ENCODE data around the gene UNC5A.

UNC5A gene

DNA sequence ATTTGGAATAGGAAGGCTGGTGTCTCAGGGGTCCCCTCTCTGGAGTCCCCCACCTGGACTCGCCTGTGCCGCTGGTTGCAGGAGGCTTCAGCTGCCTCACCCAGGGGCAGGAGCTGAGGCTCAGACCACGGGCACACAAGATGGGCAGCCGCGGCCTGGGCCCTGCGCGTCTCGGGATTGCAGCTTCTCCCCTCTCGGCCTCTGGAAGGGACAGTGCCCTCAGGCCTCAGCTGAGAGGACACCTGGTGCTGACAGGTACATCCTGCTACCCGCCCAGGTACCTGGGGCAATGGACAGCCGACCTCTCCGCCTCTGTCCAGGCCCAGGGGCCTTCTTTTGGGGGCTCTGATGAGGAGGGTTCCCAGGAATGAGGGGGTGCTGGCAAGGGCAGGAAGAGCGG, 38.3 kb downstream of the UNC5A start:
- Histone ChIP-seq H3K27ac (ENCODE audit: low read depth, low read length, severe bottlenecking) (no peak overlapping the region), H3K36me3 (ENCODE audit: control insufficient read depth, insufficient read depth, low read length) (no peaks in the 10 kb centered on the region), H3K4me3 (ENCODE audit: extremely low read depth, insufficient read depth, low read length, poor library complexity, severe bottlenecking) (no peak overlapping the region), H3K4me1 (ENCODE audit: control insufficient read depth, insufficient read depth, low read length, poor library complexity, severe bottlenecking) (no peaks in the 10 kb centered on the region), H3K9me3 (ENCODE audit: control insufficient read depth, low read length) (no peaks in the 10 kb centered on the region)
- 79 to 89% methylated on average over 11 to 12 of the region's 13 CpGs for WGBS, 2 experiments (ENCODE audit: insufficient coverage in 2 of 2)

DNA sequence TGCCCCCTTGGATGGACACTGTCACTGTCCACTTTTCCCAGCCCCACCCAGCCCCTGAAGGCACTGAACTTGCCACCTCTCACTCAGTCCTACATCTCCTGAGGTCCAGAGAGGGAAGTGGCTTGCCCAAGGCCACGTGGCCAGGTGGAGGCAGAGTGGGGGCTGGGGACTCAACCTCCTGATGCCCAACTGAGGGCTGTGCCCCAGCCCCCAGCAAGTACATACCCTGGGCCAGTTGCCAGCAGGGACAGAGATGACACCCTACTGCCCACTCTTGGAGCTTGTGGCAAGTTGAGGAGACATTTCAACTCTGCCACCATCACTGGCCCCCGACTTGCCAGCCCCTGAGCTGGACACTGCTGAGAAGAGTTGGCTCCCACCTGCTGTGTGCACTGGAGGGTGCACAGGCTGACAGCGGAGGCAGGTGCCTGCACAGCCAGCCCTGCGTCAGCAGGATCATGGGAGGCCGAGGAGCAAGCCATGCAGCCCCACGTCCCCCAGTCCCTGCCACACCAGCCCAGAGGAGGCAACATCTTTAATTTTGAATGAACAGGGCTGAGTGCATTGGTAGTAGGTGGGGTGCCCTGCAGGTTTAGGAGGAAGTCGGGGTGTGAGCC, 39.4 kb downstream of the UNC5A start:
- Histone ChIP-seq H3K4me1 (ENCODE audit: control insufficient read depth, insufficient read depth, low read length, poor library complexity, severe bottlenecking) (no peaks in the 10 kb centered on the region), H3K27ac (ENCODE audit: low read depth, low read length, severe bottlenecking) (no peak overlapping the region), H3K4me3 (ENCODE audit: extremely low read depth, insufficient read depth, low read length, poor library complexity, severe bottlenecking) (no peak overlapping the region), H3K36me3 (ENCODE audit: control insufficient read depth, insufficient read depth, low read length) (no peaks in the 10 kb centered on the region), H3K9me3 (ENCODE audit: control insufficient read depth, low read length) (no peaks in the 10 kb centered on the region)
- 81 to 92% methylated on average over 6 of the region's 7 CpGs for WGBS, 2 experiments (ENCODE audit: insufficient coverage in 2 of 2)

DNA sequence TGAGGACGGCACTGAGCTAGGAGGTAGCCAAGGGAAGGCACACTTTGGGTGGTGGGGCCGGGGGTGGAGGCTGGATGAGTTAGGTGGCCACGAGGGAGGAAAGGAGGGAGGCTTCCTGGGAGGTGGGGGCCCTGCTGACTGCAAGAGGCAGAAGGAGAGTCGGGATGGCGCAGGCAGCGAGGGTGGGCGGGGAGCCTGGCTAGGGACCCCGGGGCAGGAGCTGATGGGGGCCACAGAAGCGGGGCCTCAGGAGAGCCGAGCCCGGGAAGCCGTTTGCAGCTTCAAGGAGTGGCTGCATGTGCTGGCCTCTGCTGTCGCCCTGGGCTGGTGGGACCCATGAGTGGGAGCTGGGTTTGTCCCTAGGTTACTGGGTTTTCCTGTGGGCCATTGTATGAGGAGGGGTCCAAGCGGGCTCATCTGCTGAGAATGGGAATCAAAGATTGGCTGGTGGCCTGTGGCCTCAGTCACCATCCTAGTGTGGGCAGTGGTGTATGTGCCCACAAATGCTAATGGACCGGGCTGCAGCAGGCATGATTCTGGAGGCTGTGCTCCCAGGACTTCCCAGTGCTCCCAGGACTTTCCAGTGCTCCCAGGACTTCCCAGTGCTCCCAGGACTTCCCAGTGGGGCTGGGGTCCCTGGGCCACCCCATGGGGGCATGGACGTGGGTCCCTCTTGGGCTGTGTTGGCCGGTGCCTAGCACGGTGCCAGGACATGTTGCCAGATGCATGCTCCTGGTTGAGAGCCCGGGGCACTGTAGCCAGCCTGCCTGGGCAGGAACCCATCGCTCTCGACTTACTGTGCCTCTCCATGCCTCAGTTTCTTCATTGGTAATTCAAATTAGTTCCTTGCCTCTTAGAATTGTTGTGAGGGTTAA, 40.2 kb downstream of the UNC5A start:
- H3K9me3 ChIP-seq (ENCODE audit: control insufficient read depth, low read length): no peaks in the 10 kb centered on the region
- 88 to 89% methylated on average over 17 to 19 of the region's 21 CpGs for WGBS, 2 experiments (ENCODE audit: insufficient coverage in 2 of 2)
- H3K4me3 ChIP-seq (ENCODE audit: extremely low read depth, insufficient read depth, low read length, poor library complexity, severe bottlenecking): no peak overlapping the region
- no peaks in the 10 kb centered on the region for H3K4me1 ChIP-seq (ENCODE audit: control insufficient read depth, insufficient read depth, low read length, poor library complexity, severe bottlenecking)
- H3K36me3 ChIP-seq (ENCODE audit: control insufficient read depth, insufficient read depth, low read length): no peaks in the 10 kb centered on the region
- no peak overlapping the region for H3K27ac ChIP-seq (ENCODE audit: low read depth, low read length, severe bottlenecking)

DNA sequence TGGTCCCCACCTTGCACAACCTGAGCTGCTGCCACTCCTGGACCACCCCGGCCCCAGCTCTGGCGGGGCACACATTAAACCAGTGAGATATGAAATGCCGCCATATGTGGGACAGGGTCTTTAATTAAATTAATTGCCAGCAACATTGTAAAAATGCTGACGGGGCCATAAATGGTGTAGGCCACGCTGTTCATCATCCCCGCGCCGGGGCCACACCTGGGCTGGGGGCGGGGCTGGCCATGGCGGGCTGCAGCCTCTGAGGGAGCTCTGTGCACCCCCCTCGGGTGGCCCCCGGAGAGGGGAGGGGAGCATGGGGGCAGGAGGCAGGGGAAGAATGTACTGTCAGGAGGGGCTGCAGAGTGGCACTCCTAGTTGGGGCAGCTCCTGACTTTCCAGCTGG, 41.0 kb downstream of the UNC5A start:
- Histone ChIP-seq H3K27ac (ENCODE audit: low read depth, low read length, severe bottlenecking) (no peak overlapping the region), H3K36me3 (ENCODE audit: control insufficient read depth, insufficient read depth, low read length) (no peaks in the 10 kb centered on the region), H3K4me1 (ENCODE audit: control insufficient read depth, insufficient read depth, low read length, poor library complexity, severe bottlenecking) (no peaks in the 10 kb centered on the region), H3K9me3 (ENCODE audit: control insufficient read depth, low read length) (no peaks in the 10 kb centered on the region), H3K4me3 (ENCODE audit: extremely low read depth, insufficient read depth, low read length, poor library complexity, severe bottlenecking) (no peak overlapping the region)
- WGBS, 2 experiments (ENCODE audit: insufficient coverage in 2 of 2): 88 to 93% methylated on average over 8 to 9 of the region's 12 CpGs

DNA sequence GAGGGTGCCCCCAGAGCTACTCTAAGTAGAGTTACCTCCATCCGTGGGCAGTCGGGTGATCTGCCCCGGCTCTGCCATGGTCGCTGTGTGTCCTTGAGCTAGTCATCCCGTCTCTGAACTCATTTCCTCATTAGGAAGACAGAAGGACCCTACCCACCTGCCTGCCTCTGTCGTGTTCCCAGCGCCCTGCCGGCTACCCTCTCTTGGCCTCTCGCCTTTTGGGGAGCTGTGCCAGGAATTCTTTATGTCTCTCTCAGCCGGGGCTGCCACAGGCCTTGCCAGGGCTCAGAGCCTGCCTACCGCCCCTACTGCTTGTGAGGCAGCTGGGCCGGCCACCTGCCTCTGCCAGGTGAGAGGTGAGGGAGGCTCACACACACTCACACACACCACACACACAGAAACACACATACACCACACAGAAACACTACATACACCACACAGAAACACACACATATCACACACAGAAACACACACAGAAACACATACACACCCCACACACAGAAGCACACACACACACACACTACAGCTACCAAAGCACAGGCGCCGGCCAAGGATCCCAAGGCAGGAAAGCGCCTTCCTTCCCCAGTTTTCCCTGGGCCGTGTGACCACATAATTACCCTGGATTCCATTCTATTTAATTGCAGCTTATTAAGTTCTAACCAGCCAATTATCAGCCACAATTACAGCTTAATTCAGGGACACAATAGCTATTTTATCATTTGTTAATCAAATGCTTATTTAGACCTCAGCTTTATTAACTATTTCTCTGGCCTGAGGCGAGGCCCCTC, 41.7 kb downstream of the UNC5A start:
- H3K27ac ChIP-seq (ENCODE audit: low read depth, low read length, severe bottlenecking): no peak overlapping the region
- H3K4me3 ChIP-seq (ENCODE audit: extremely low read depth, insufficient read depth, low read length, poor library complexity, severe bottlenecking): no peak overlapping the region
- no peaks in the 10 kb centered on the region for H3K36me3 ChIP-seq (ENCODE audit: control insufficient read depth, insufficient read depth, low read length)
- WGBS, 2 experiments (ENCODE audit: insufficient coverage in 2 of 2): 88 to 93% methylated on average over 15 to 16 of the region's 17 CpGs
- H3K9me3 ChIP-seq (ENCODE audit: control insufficient read depth, low read length): no peaks in the 10 kb centered on the region
- H3K4me1 ChIP-seq (ENCODE audit: control insufficient read depth, insufficient read depth, low read length, poor library complexity, severe bottlenecking): no peaks in the 10 kb centered on the region

DNA sequence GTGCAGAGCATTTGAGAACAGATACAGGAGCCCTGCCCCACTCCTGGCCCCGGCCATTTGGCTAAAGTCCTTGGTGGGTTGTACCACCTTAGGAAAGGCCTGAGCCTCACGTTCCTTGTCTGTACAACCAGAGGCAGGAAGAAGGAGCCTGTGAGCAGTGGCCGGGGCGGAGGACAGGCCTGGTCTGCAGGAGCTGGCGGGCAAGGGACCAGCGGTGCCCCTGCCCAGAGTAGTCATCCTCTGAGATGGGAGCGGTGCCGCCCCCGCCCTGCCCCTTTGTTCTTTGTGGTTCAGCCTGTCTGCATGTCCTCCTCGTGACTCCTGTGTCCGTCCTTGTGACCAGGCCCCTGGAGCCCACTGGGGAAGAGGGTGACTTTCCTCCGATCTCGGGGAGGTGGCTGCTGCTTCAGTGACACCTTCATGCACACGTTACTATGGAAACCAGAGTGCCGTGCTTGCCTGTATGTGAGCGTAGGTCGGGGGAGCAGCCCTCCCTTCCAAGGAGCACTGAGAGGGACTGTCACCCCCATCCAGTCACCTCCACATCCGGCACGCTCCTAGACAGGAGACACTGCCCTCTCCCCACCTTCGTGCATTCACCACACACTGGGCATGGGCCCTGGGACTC, 42.9 kb downstream of the UNC5A start:
- no peaks in the 10 kb centered on the region for H3K4me1 ChIP-seq (ENCODE audit: control insufficient read depth, insufficient read depth, low read length, poor library complexity, severe bottlenecking)
- WGBS, 2 experiments (ENCODE audit: insufficient coverage in 2 of 2): 85 to 91% methylated on average over 14 to 17 of the region's 20 CpGs
- no peak overlapping the region for H3K27ac ChIP-seq (ENCODE audit: low read depth, low read length, severe bottlenecking)
- no peak overlapping the region for H3K4me3 ChIP-seq (ENCODE audit: extremely low read depth, insufficient read depth, low read length, poor library complexity, severe bottlenecking)
- no peaks in the 10 kb centered on the region for H3K9me3 ChIP-seq (ENCODE audit: control insufficient read depth, low read length)
- H3K36me3 ChIP-seq (ENCODE audit: control insufficient read depth, insufficient read depth, low read length): no peaks in the 10 kb centered on the region

DNA sequence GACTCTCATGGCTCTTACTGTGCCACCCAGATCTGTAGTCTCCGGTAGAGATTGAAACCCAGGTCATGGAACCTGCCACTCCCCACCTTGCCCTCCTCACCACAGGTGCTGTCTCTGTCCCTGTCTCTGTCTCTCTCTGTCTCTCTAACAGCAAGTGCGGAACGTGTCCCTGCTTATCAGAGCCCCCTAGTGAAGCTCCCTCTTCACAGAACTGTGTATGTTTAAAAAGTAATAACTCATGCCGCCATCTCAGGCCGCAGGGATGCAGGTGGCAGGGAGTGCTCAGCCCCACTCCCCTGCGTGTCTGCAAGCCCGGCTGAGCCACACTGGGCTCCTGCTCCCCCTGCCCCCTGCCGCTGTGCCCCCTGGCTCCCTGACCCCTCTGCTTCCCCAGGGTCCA, 43.8 kb downstream of the UNC5A start:
- WGBS, 2 experiments (ENCODE audit: insufficient coverage in 2 of 2): 82 to 94% methylated on average over 3 to 5 of the region's 8 CpGs

DNA sequence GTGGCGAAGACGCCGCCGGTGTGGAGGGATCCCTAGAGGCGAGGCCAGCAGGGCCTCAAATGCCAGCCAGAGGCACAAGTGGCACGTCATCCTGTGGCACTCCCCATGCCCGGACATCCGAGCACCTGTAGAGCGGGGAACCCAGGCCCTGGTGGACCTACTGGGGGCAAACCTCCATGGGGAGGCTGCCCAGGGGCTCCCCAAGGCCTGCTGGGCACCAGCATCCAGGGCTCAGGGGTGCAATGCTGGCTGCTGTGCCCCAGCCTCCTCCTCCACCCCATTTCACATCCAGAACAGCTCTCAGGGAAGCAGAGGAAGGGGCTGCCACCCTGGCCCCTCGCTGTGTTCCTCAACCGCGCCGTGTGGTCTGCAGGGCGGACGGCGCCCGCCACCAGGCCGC, 45.2 kb downstream of the UNC5A start:
- no peaks in the 10 kb centered on the region for H3K4me1 ChIP-seq (ENCODE audit: control insufficient read depth, insufficient read depth, low read length, poor library complexity, severe bottlenecking)
- H3K9me3 ChIP-seq (ENCODE audit: control insufficient read depth, low read length): no peaks in the 10 kb centered on the region
- H3K27ac ChIP-seq (ENCODE audit: low read depth, low read length, severe bottlenecking): no peak overlapping the region
- 87 to 94% methylated on average over 17 to 18 of the region's 18 CpGs for WGBS, 2 experiments (ENCODE audit: insufficient coverage in 2 of 2)
- H3K36me3 ChIP-seq (ENCODE audit: control insufficient read depth, insufficient read depth, low read length): no peaks in the 10 kb centered on the region
- no peak overlapping the region for H3K4me3 ChIP-seq (ENCODE audit: extremely low read depth, insufficient read depth, low read length, poor library complexity, severe bottlenecking)

More for the DNA sequence above, 43.8 kb downstream of the UNC5A start:
- H3K27ac ChIP-seq (ENCODE audit: low read depth, low read length, severe bottlenecking): no peak overlapping the region
- H3K4me1 ChIP-seq (ENCODE audit: control insufficient read depth, insufficient read depth, low read length, poor library complexity, severe bottlenecking): no peaks in the 10 kb centered on the region
- no peaks in the 10 kb centered on the region for H3K36me3 ChIP-seq (ENCODE audit: control insufficient read depth, insufficient read depth, low read length)
- no peaks in the 10 kb centered on the region for H3K9me3 ChIP-seq (ENCODE audit: control insufficient read depth, low read length)
- no peak overlapping the region for H3K4me3 ChIP-seq (ENCODE audit: extremely low read depth, insufficient read depth, low read length, poor library complexity, severe bottlenecking)

DNA sequence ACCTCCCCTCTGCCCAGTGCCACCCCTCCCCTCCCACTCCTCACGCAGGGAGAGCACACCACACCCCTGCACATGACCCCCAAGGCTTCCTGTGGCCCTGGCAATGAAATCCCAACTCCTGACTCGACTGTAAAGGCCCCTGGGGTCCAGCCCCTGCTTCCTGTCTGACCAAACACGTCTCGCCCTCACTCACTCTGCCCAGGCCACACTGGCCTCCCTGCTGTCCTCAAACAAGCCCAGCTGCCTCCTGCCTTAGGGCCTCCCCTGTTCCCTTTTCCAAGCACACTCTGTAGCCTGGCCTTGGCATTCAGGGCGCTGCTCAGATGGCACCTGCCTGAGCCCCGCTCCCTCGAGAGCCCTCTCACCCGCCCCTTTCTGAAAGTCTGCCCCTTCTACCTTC, 46.4 kb downstream of the UNC5A start:
- Histone ChIP-seq H3K4me1 (ENCODE audit: control insufficient read depth, insufficient read depth, low read length, poor library complexity, severe bottlenecking) (no peaks in the 10 kb centered on the region), H3K9me3 (ENCODE audit: control insufficient read depth, low read length) (no peaks in the 10 kb centered on the region), H3K27ac (ENCODE audit: low read depth, low read length, severe bottlenecking) (no peak overlapping the region), H3K4me3 (ENCODE audit: extremely low read depth, insufficient read depth, low read length, poor library complexity, severe bottlenecking) (no peak overlapping the region), H3K36me3 (ENCODE audit: control insufficient read depth, insufficient read depth, low read length) (no peaks in the 10 kb centered on the region)
- 71 to 79% methylated on average over 6 to 8 of the region's 8 CpGs for WGBS, 2 experiments (ENCODE audit: insufficient coverage in 2 of 2)

DNA sequence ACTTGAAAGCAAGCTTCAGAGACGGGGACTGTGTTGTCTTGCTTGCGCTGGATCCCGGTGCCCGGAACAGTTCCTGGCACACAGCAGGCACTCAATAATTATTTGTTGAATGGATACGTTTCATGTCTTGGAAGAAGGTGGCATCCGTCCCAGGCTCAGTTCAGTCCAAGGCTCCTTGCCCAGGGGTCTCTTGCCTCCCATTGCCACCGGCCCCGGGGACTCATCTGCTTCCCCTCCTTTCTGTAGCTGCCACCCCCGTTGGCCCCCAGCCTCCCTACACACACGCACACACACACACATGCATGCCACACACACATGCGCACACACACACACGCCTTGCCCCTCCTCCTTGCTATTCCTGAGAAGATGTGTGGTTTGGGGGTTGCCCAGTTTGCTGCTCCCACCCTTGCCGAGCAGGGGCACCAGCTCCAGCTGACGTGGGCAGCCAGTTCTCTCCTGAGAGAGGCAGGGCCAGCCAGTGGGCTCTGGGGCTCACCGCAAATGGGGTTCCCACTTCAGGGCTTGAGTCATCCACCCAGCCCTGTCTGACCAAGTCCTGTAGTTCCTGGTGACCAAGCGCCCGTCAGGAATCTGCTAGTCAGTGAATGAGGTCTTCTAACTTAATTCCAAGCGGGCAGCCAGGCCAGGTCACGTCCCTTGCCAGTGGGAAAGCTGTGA, 47.0 kb downstream of the UNC5A start:
- WGBS, 2 experiments (ENCODE audit: insufficient coverage in 2 of 2): 84 to 93% methylated on average over 14 to 15 of the region's 19 CpGs
- Histone ChIP-seq H3K36me3 (ENCODE audit: control insufficient read depth, insufficient read depth, low read length) (no peaks in the 10 kb centered on the region), H3K4me3 (ENCODE audit: extremely low read depth, insufficient read depth, low read length, poor library complexity, severe bottlenecking) (no peak overlapping the region), H3K27ac (ENCODE audit: low read depth, low read length, severe bottlenecking) (no peak overlapping the region), H3K4me1 (ENCODE audit: control insufficient read depth, insufficient read depth, low read length, poor library complexity, severe bottlenecking) (no peaks in the 10 kb centered on the region), H3K9me3 (ENCODE audit: control insufficient read depth, low read length) (no peaks in the 10 kb centered on the region)
